Measurements from ENCODE around the gene SPX.

Gene SPX

GRCh38 chr12:21577516-21577915 is 51.4 kb downstream of the SPX start:
- DNase-seq (ENCODE audit: low read depth in 2 of 2): no peak

DNA sequence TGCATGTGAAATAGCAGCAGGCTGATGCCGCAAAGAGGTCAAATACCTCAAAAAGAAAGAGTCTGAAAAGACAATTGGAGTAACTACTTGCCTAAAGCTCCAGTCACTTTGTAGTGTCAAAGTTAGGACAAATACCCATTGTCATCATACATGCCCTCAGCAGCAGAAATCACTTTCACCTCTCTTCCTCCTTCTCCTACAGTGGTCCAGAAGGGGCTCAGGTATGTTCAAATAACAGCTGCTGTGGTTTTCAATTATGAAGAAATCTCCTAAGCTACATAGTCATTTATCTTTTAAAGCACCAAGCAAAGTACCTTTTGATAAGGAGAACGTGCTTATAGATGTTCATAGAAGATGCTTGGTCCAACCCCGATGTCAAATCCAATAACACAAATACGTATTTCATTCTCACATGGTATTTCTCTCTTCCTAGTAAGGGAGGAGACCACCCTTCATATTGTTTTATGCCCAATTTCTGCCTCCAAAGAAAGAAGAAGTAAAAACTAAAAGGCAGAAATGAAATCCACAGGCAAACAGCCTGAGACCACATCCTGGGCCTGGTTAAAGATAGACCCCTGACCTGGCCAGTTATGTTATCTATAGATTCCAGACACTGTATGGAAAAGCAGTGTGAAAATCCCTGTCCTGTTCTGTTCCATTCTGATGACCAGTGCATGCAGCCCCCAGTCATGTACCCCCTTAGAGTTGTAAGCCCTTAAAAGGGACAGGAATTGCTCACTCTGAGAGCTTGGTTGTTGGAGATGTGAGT is 54.8 kb downstream of the SPX start:
- DNase-seq (ENCODE audit: low read depth in 2 of 2): no peak

Measured in fibroblast of skin of left biceps (primary cell).